Bronchial epithelial cell (primary cell): ENCODE measurements around the gene KAZN. TPM values are rescaled to one million over a fixed set of nuclear protein-coding genes. Genes with fewer than 3 reads are reported as not detected.

ENCODE experiments used
- DNase-seq: peaks from one replicate; pipeline ENCODE4 v3.0.0-alpha.2; 2010; ENCODE audit warnings: low read depth
- FAIRE-seq: peaks from 2 replicates; lab custom pipeline; 2011; peaks lifted over from hg19 to GRCh38; lab: Jason Lieb, UNC
- H3K27me3 ChIP-seq: 2 replicates; pipeline ENCODE4 v1.5.1; 2011; ENCODE audit warnings: low read length; ENCODE audit not compliant: control insufficient read depth, insufficient read depth
- H3K36me3 ChIP-seq: 2 replicates; pipeline ENCODE4 v1.5.1; 2011; ENCODE audit warnings: low read length; ENCODE audit not compliant: control insufficient read depth, insufficient read depth
- H3K4me3 ChIP-seq: 2 replicates; pipeline ENCODE4 v1.5.1; 2011; ENCODE audit warnings: mild to moderate bottlenecking, low read depth, low read length, control low read depth
- total RNA-seq: library from RNA; depleted of rRNA; stranded (reverse); fragments of >200 nt; gene quantifications from 2 replicates; pipeline ENCODE4 v1.2.1, GENCODE V29; 2014
- TF ChIP-seq, protein P1 (sequence below): IDR thresholded peaks from 2 replicates; pipeline ENCODE4 v1.5.1; 2011; ENCODE audit warnings: mild to moderate bottlenecking, moderate library complexity, low read length, control low read depth, inconsistent platforms; ENCODE audit not compliant: insufficient read depth, severe bottlenecking

Gene KAZN
- total RNA-seq, 1 donor from 2014 or later, result 4.7 TPM

DNA sequence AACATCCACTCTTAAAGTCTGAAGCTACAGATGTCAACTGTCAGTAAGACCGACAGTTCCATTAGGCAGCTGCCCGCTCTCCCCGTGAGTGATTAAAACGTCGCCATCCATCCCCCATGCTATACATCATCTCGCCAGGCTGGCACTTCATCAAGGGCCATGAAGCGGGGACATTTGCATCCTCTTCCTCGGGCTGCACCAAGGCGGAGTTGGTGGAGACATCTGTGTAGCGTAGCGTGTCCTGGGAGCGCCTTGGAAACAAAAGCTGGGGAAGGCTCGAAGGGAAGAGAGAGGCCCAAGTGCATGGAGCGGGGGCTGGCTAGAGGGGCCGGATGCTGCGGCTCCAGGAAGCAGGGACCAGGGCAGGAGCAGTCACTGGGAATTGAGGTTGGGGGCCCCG lies 250.1 kb downstream of the KAZN start:
- TF ChIP-seq, protein P1, sequence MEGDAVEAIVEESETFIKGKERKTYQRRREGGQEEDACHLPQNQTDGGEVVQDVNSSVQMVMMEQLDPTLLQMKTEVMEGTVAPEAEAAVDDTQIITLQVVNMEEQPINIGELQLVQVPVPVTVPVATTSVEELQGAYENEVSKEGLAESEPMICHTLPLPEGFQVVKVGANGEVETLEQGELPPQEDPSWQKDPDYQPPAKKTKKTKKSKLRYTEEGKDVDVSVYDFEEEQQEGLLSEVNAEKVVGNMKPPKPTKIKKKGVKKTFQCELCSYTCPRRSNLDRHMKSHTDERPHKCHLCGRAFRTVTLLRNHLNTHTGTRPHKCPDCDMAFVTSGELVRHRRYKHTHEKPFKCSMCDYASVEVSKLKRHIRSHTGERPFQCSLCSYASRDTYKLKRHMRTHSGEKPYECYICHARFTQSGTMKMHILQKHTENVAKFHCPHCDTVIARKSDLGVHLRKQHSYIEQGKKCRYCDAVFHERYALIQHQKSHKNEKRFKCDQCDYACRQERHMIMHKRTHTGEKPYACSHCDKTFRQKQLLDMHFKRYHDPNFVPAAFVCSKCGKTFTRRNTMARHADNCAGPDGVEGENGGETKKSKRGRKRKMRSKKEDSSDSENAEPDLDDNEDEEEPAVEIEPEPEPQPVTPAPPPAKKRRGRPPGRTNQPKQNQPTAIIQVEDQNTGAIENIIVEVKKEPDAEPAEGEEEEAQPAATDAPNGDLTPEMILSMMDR, result no peak
- H3K4me3 ChIP-seq, result no peak overlapping the region
- no peaks in the 10 kb centered on the region for H3K27me3 ChIP-seq
- FAIRE-seq, result no peak
- no peaks in the 10 kb centered on the region for H3K36me3 ChIP-seq
- DNase-seq, result no peak

DNA sequence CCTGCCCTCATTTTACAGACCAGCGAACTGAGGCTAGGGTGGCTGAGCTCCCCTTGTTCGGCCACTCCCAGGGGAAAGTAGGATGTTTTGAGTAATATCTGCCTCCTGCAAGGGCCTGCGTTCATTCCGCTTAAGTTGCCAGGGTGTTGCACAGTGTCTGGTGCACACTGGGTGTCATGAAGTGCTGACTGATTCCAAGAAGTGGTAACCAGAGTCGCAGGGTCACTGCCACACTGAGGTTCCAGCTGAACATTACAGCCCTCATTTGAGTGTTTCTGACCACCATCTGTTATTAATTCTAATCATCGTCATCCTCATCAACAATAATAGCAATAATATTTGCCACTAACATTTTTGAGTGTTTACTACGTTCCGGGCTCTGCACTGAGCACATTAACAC lies 250.6 kb downstream of the KAZN start:
- Histone ChIP-seq H3K4me3 (no peak overlapping the region), H3K36me3 (no peaks in the 10 kb centered on the region), H3K27me3 (no peaks in the 10 kb centered on the region)
- FAIRE-seq (no peak), DNase-seq (no peak)
- TF ChIP-seq, protein P1, result no peak

DNA sequence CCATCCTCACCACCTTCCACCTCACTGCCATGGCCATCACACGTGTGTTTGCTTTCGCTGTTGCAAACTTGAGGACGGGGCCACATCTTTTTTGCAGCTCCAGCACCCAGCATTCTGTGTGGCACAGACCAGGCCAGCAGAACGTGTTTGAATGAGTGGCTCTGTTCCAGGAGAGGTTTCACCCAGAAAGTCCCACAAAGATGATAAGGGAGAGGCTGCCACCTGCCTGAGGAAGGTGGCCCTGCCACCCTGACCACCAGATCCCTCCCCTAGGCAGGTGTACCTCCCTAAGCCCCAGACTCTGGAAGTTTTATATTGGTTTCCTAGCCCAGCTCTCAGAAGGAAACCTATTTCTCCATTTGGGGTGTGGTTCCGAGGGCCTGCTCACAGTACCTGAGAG lies 252.1 kb downstream of the KAZN start:
- Histone ChIP-seq H3K36me3 (no peaks in the 10 kb centered on the region), H3K4me3 (no peak overlapping the region), H3K27me3 (no peaks in the 10 kb centered on the region)
- TF ChIP-seq, protein P1, result no peak
- DNase-seq, result no peak
- no peak for FAIRE-seq

DNA sequence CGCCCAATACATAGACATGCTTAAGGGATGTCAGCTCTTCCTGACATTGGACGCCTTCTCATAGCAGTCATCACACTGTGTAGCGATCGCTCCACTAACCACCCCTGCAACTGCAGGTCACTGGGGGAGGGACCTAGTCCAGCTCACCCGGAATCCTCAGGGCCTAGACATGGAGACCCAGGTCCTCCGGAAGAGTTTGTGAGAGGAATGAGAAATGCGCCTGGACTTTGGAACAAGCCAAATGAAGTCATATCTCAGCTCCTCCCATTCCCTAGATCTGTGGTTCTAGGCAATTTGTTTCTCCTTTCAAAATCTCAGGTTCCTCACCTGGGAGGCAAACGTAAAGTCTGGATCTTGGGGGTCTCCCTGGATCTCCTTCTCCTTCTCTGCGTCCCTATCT lies 253.3 kb downstream of the KAZN start:
- Histone ChIP-seq H3K27me3 (no peaks in the 10 kb centered on the region), H3K4me3 (no peak overlapping the region), H3K36me3 (no peaks in the 10 kb centered on the region)
- no peak for DNase-seq
- FAIRE-seq, result peak; percentile 60
- TF ChIP-seq, protein P1, result no peak

DNA sequence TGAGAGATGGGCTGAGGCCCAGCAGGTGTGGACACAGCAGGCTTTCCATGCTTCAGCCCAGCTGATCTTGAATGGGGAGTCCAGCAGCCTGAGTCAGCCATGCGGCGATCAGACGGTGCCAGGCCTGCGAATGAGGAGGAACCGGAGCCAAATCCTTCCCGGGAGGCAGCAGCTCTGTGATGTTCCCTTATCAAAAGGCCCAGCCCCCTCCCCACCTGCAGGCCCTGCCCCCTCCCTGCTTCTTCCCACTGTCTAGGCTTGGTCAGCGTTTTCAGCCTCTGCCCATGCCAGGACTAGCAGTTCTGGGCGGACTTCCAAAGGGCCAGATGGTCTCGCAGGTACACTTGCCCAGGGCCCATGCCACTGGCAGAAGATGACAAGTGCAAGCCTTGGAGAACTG lies 253.8 kb downstream of the KAZN start:
- H3K4me3 ChIP-seq, result no peak overlapping the region
- no peaks in the 10 kb centered on the region for H3K36me3 ChIP-seq
- TF ChIP-seq, protein P1, result no peak
- H3K27me3 ChIP-seq, result no peaks in the 10 kb centered on the region
- DNase-seq (no peak), FAIRE-seq (no peak)

DNA sequence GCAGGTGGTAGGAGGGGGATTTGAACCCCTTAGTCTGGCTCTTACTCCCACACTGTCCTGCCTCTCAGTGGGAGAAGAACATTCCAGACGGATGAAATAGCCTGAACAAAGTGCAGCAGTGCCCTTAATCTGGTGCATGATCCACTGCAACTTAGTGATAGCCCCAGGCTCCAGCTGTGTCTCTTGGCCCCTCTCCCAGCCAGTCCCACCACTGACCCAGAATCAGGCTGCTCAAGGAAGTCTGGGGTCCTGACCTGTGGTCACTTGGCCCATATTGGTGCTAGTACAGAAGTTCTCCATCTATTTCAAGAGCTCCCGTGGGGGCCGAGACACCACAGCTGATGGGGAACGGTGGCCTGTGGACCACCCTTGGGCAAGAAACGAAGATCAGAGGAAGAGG lies 255.0 kb downstream of the KAZN start:
- TF ChIP-seq, protein P1, result no peak
- DNase-seq (no peak), FAIRE-seq (no peak)
- Histone ChIP-seq H3K4me3 (no peak overlapping the region), H3K27me3 (no peaks in the 10 kb centered on the region), H3K36me3 (no peaks in the 10 kb centered on the region)
